AML-193 (cell line): Measurements from ENCODE around the gene VAMP8.
"Not testable (repeated sequence)": the region's sequence is repeated elsewhere in the genome, so short reads cannot be mapped to it uniquely, and the experiment has no call there.

ENCODE experiments used
- DNase-seq, 2 experiments: peaks; one replicate each; lab custom pipeline; 2025; lab: John Stamatoyannopoulos, UW

Gene VAMP8

GRCh38 chr2:85577386-85578242 lies at the start of gene VAMP8:
VAMP8 (plus strand) TSS chr2:85577586; CDS start chr2:85577647, 61 bp downstream.
- DNase-seq: peak; percentile 61 to 70

GRCh38 chr2:85527787-85528186 lies 49.6 kb upstream of the VAMP8 start:
- DNase-seq: no peak

- DNase-seq: no peak
Measured at GRCh38 chr2:85528355-85528754, 49.0 kb upstream of the VAMP8 start.

DNA sequence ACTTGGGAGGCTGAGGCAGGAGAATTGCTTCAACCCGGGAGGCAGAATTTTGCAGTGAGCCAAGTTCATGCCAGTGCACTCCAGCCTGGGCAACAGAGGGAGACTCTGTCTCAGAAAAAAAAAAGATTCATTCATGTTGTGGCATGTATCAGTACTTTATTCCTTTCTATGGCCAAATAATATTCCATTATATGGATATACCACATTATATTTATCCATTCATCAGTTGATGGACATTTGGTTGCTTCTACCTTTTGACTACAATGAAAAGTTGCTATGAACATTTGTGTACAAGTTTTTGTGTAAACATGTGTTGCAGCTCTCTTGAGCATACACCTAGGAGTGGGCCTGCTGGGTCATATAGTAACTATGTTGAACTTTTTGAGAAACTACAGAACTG lies 47.6 kb upstream of the VAMP8 start:
- no peak for DNase-seq

- DNase-seq: peak in 1 of 2 experiments; percentile 16
Measured at GRCh38 chr2:85531589-85531988, 45.8 kb upstream of the VAMP8 start.

DNA sequence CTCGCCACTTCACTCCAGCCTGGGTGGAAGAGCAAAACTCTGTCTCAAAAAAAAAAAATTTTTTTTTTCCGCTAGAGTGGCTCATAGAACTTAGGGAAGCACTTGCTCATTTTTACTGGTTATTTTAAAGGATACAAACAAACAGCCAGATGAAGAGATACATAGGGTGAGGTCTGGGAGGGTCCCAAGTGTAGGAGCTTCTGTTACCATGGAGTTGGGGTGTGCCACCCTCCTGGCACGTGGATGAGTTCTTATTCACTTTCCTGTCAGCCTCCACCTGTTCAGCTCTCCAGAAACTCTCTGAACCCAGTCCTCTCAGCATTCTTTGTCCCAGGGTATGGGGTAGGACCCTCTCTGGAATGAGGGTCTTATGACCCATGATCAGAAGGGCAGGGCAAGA lies 43.3 kb upstream of the VAMP8 start:
- DNase-seq: no peak

DNA sequence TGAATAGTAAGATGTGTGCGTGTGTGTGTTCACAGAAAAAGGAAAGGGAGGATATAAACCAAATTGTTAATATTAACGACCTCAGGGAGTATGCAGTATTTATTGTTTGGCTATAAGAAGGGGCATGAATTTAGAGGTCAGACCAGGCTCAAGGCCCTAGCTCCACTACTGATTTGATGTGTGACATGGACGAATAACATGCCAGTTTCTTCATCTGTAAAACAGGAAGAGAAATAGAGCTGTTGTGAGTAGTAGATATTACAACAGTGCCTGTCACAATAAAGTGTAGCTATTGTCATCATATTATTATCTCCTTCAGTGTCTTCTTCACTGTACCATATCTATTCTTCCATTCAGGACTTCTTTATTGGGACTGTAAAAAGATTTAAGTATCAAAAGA lies 42.5 kb upstream of the VAMP8 start:
- peak; percentile 75 to 88 for DNase-seq

GRCh38 chr2:85536479-85536878 lies 40.9 kb upstream of the VAMP8 start:
- DNase-seq: no peak

DNA sequence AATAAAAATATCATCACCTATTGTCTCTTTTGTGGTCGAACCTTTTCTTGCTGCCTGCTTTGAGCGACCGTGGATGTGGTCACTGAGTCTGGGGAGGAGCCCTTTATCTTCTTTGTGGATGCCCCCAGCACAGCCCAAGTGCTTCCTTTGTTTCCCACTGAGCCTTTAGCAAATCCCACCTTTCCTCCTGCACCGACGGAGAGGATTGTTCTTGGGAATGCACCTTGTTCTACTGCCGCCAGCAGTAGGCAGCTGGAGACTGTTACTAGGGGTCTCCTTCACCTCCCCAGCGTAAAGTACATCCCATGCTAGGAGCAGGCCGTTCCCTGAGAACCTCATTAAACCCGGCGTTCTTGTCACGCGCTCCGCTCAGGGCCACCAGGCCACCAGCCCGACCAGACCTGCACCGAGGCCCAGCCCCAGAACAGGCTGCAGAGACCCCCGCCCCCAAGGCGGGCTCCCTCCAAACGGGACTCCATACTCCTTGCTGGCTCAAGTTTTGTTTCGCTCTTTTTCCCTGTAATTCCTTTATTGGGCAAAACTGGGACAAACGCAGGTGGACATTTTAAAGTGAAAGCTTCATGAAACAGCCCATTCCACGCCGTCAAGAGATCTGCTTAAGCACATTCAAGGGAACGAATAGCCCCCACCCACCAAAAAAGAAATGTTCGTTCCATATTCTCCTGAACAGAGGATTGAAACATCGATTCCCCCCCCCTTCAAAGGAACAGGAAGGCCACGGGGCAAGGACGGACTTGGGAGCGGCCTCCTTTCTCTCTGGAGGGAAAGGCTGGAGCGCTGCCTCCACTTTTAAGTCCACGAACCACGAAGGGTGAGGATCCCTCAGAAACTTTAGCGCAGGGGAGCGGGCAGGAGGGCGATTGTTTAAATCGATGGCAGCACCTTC lies 39.5 kb upstream of the VAMP8 start:
- DNase-seq: peak; percentile 23 to 26

DNA sequence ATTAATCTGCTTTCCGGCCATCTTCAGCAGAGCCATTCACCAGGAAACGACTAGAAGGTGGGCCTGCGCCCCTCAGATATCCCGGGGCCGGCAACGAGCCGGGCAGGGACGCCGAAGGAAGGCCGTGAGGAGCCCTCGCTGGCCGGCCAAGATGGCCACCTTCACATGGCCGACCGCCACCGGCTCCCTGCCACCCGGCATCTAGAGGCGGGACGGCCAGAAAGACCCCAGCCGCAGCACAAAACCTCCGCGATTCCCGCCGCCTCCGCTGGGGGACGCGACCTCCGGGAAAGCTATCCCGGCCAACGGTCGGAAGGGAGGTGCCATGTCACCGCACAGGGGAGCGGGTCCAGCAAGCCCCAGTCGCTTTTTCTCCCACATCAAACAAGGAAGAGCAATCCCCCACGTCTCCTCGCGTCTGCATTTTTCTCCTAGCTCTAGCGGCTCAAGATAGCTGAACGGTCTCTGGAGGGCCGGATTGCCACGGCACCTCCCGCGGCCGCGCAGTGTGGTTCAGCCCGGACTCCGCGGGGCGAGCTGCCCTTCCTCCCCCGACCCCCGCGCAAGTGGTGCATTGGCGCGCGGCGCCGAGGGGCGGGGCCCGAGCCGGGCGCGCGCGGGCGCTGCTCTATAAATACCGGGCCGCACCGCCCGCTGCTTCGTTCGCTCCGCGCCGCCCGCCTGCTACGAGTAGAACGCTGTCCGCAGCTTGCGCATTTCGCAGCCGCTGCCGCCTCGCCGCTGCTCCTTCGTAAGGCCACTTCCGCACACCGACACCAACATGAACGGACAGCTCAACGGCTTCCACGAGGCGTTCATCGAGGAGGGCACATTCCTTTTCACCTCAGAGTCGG lies 38.7 kb upstream of the VAMP8 start, which contains the start of gene MAT2A:
TSS of gene MAT2A (plus strand) at position 662 of the 854 bp plus-strand sequence. CDS start at position 782, 120 bp downstream.
- DNase-seq: peak; percentile 82 to 94

DNA sequence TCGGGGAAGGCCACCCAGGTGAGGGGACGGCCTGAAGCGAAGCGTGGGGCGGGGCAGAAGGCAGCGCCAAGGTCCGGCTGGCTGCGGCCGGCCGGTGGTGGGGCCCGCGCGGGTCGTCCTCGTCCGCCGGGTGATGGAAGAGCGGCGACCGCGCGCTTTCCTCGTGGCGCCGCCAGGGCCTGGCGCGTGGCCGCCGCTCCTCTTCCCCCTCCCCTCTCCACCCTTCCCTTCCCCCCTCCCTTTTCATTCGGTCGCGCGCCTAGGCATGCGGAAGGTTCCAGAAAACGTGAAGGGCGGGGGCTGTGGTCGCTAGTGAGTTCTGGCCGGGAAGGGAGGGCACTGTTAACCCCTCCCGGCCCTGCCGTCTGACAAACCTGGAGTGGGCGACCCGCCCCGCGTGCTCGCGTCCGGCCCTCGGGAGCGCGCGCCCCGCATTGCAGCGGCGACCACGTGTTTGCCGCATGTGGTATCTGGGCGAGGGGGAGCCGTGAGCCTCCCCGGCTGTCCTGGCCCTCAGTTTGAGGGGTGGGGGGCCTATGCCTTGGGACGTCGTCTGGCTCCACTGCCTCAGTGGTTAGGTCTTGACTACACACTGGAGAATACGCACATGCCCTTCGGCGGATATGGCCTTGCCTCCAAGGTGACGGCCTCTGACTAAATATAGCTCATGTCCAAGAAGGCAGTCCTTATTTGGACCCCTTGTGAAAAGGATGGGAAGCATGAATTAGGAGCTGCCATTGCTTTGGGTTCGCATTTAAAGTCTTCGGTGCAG lies 37.8 kb upstream of the VAMP8 start:
- peak; percentile 52 to 71 for DNase-seq

- DNase-seq: peak in 1 of 2 experiments; percentile 33
Measured at GRCh38 chr2:85540133-85540648, 37.2 kb upstream of the VAMP8 start.

GRCh38 chr2:85541262-85541661 lies 36.1 kb upstream of the VAMP8 start:
- DNase-seq: no peak

DNA sequence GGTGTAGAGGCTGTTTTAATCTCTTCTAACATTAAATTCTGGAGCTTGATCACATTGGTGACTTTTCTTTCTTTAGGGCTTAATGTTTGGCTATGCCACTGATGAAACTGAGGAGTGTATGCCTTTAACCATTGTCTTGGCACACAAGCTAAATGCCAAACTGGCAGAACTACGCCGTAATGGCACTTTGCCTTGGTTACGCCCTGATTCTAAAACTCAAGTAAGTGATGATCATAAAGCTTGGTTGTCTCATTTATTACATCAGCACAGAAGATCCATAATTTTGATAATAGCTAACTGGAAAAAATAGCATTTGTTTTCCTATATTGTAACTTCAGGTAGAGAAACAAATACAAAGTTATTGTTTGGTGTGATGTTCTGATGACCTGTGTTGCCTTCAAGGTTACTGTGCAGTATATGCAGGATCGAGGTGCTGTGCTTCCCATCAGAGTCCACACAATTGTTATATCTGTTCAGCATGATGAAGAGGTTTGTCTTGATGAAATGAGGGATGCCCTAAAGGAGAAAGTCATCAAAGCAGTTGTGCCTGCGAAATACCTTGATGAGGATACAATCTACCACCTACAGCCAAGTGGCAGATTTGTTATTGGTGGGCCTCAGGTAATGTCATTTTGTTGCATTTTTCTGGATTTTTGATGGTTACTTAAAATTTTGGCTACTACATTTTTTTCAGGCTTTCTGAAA lies 35.5 kb upstream of the VAMP8 start:
- DNase-seq: no peak

DNA sequence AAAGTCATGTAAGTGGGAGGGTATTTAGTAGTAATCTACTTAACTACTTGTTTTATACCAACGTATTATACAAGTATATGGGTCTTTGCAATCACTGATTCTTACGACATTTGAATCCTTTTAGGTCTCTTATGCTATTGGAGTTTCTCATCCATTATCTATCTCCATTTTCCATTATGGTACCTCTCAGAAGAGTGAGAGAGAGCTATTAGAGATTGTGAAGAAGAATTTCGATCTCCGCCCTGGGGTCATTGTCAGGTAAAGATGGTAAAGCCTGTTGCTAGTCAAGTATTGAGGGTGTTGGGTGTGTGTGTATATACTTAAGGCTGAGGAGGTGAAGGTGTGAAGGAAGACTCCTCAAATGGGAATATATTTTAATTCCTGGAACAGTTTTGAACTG lies 34.6 kb upstream of the VAMP8 start:
- DNase-seq: no peak

- not testable (repeated sequence) for DNase-seq
Measured at GRCh38 chr2:85544254-85544691, 33.1 kb upstream of the VAMP8 start.

DNA sequence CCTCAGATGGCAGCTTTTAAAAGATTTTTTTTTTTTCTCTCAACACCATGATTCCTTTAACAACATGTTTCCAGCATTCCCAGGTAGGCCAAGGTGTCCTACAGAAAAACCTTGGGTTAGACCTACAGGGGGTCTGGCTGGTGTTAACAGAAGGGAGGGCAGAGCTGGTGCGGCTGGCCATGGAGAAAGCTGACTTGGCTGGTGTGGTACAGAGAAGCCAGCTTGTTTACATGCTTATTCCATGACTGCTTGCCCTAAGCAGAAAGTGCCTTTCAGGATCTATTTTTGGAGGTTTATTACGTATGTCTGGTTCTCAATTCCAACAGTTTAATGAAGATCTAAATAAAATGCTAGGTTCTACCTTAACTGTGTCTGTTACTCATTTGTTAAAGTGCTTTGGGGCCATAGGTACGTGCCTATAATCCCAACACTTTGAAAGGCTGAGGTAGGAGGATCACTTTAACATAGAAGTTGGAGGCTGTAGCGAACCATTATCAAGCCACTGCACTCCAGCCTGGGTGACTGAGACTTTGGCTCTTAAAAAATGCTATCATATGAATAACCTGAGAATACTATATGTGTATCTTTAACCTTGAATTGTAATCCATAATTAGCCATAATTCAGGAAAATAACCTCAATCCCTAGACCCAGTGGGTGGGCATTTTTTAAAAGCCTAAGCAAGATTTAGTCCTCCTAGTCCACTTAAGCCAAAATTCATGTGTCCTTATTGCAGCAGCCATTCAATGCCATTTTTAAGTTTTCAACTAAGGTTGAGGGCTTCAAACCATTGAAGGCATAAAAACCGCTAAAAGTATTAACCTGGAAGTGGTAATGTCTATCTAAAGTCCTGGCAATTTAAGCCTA lies 32.2 kb upstream of the VAMP8 start:
- DNase-seq: not testable (repeated sequence)

DNA sequence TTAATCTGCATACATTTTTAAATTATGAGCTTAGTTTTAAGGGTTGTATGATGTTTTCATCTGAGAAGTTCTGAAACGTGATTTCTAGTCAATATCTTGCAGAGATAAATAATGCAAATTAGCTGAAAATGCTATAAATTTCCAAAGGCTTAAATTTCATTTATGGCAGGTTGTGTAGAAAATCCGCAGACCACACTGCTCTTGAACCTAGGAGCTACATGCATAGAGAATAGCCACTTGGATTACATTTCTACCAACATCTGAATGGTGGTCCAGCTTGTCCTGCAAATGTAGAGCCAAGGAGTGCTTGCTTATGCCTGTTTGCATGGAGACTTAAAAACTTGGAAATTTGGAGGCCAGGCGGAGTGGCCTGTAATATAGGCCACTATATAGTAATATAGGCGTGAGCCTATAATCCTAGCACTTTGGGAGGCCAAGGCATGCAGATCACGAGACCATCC lies 31.6 kb upstream of the VAMP8 start:
- DNase-seq: no peak
